ENCODE data around the gene BET1.

DNA sequence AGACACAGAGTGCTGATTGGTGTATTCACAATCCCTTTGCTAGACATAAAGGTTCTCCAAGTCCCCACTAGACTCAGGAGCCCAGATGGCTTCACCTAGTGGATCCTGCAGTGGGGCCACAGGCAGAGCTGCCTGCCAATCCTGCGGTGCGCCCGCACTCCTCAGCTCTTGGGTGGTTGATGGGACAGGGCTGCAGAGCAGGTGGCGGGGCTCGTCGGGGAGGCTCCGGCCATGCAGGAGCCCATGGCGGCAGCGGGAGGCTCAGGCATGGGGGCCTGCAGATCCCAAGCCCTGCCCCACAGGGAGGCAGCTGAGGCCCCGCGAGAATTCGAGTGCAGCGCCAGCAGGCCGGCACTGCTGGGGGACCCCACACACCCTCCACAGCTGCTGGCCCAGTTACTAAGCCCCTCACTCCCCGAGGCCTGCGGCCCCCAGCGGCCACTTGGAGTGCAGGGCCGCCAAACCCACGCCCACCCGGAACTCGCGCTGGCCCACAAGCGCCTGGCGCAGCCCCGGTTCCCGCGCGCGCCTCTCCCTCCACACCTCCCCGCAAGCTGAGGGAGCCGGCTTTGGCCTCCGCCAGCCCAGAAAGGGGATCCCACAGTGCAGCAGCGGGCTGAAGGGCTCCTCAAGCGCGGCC lies 7.7 kb upstream of the BET1 start:
- TF ChIP-seq, protein P1, sequence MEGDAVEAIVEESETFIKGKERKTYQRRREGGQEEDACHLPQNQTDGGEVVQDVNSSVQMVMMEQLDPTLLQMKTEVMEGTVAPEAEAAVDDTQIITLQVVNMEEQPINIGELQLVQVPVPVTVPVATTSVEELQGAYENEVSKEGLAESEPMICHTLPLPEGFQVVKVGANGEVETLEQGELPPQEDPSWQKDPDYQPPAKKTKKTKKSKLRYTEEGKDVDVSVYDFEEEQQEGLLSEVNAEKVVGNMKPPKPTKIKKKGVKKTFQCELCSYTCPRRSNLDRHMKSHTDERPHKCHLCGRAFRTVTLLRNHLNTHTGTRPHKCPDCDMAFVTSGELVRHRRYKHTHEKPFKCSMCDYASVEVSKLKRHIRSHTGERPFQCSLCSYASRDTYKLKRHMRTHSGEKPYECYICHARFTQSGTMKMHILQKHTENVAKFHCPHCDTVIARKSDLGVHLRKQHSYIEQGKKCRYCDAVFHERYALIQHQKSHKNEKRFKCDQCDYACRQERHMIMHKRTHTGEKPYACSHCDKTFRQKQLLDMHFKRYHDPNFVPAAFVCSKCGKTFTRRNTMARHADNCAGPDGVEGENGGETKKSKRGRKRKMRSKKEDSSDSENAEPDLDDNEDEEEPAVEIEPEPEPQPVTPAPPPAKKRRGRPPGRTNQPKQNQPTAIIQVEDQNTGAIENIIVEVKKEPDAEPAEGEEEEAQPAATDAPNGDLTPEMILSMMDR (IDR thresholded peaks at IDR 0.05; ENCODE audit: low read depth, low read length): no peak
- TF ChIP-seq EZH2phosphoT487 (IDR thresholded peaks at IDR 0.05; ENCODE audit: low read depth): no peak
